LoVo (cell line): ENCODE results near the gene RFX7.
"Not testable (repeated sequence)": the region's sequence is repeated elsewhere in the genome, so short reads cannot be mapped to it uniquely, and the experiment has no call there.

Experiments used
- DNase-seq: peaks from one replicate; pipeline ENCODE4 v3.0.0-alpha.2; 2016; ENCODE audit warnings: low spot score

RFX7 gene

DNA sequence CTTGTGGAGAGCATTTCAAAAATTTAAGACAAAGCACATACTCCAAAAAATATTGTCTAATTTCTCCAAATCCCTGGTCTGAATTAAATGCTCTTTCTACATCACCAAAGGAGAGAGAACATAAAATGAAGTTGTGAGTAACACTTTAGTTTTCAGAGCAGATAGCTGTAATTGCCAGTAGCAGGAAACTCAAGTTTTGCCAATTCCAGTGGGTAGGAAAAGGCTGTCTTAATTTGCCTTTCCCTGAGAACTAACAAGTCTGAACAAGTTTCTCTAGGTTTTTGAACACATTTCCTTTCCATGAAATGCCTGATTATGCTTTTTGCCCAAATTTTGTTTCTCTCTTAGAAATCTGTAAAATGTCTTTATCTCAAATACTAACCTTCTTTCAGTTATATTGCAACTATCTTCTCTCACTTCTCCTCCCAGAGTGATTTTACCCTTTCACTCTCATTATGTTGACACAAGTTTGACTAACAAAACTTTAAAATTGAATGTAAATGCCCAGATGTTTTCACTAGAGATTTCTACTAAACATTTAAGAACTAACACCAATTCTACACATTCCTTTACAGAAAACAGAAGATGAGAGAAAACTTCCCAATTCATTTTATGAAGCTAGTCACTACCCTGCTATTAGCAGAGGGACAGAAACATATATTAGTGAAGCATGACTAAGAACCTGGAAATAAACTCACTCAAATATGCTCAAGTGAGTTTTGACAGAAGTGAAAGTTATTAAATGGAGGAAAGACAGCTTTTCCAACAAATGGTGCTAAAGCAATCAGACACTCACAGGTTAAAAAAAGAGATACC, 38.4 kb downstream of the RFX7 start:
- no peak for DNase-seq

DNA sequence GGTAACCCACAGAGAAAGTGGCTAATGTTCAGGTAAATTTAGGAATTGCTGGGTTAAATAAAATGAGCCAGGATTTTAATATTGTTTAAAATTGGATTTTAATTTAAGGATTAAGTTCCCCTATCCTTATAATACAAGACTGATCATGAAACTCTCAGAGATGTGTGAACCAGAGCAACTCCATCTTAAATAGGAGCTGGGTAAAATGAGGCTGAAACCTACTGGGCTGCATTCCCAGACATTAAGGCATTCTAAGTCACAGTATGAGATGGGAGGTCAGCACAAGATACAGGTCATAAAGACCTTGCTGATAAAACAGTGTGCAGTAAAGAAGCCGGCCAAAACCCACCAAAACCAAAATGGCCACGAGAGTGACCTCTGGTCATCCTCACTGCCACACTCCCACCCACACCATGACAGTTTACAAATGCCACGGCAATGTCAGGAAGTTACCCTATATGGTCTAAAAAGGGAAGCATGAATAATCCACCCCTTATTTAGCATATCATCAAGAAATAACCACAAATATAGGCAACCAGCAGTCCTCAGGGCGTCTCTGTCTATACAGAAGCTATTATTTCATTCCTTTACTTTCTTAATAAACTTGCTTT, 40.3 kb downstream of the RFX7 start:
- not testable (repeated sequence) for DNase-seq

DNA sequence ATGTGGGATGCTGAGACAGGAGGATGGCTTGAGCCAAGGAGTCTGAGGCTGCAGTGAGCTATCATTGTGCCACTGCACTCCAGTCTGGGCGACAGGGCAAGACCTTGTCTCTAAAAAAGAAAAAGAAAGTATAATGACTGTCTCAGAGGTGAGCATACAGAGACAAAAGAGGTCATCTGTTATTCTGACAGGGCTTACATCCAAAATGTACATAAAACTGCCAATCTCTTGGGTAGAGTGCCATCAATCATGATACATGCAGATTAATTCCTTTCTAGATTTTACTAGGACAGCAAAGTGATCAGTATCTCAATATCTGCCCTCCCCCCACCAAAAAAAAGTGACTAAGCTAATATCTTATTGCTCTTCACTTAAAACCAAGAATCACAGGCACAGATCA, 41.0 kb downstream of the RFX7 start:
- DNase-seq: no peak

DNA sequence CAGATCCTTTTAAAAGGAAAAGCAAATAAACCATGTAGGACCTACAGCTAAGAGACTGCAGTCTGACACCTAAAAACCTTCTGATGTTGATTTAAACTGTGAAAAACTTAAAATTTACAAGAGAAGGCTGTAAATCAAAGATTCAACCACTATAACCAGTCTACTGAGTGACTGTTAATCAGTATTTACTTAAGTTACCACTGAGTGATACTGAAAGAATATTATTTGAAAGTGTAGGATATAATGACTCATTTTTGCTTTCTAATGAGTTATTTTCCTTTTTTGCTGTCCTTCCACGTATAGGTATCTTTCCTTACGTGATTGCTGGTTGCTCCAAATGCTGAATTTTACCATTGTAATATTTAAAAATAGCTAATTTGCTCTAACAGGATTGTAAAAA, 44.6 kb downstream of the RFX7 start:
- no peak for DNase-seq

- no peak for DNase-seq
These were observed 49.6 kb downstream of the RFX7 start for GRCh38 chr15:56194035-56194434.

DNA sequence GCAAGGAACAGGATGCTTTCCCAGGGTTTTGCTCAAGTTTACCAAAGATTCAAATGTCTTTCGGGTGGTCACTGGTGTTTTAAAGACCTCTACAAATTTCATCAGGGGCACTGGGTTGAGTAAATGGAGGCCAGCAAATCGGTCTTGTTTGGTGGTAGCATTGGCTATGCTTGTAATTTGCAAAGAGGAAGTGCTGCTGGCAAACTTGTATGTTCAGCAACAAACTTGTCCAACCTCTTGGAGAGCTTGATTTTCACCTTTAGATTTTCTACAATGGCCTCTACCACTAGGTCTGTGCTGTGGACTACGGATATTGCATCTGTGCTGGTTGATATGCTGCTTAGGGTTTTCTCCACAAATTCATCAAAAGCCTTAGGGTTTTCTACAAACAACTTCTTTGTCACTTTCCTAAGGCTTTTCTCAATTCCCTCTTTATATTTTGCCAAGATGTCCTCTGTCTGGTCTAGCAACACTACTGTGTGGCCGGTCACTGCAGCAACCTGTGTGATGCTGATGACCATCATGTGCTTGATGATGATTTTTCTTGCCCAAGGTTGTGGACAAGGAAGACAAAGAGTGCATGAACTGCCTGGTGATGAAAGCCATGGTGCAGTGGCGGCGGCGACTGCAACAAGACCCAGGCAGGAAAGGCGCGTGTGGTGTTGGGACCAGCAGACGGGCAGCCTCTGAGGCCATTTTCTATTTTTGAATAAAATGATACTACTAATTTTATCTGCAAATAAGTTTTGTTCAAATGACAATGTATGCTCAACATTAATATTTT, 50.8 kb downstream of the RFX7 start:
- DNase-seq: no peak

DNA sequence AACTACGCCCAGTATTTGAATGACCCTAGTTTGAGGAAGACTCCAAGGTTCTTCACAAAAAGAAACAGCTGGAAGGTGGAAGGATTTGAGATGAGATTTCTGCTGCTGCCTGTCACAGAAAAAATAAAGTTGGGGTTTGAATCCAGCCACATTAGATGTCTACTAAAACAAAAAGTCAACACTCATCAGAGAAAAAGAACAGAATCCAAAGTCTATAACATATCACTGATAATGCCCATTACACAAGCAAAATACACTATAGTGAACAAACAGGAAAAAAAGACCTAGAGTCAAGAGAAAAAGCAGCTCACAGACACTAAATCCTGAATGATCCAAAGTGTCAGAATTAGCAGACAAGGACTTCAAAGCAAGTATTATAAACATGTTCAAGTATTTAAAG, 56.0 kb downstream of the RFX7 start:
- no peak for DNase-seq

DNA sequence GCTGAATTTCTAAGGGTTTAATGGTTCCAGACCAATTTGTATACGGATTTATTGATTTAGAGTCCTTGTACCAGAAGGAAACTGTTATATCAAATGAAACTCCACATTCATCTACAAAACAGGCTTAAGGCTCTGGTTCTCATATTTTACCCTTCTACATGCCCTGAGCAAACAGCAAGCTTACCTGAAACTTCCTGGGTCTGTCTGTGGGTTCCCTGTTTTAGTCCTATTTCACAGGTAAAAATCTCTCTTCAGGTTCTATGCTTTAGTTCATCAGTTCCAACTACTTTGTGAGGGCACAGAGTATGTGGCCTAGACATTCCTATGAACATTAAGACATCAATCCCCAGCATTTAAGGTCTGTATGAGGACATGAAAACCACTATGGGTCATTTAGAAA, 57.7 kb downstream of the RFX7 start:
- DNase-seq: no peak

DNA sequence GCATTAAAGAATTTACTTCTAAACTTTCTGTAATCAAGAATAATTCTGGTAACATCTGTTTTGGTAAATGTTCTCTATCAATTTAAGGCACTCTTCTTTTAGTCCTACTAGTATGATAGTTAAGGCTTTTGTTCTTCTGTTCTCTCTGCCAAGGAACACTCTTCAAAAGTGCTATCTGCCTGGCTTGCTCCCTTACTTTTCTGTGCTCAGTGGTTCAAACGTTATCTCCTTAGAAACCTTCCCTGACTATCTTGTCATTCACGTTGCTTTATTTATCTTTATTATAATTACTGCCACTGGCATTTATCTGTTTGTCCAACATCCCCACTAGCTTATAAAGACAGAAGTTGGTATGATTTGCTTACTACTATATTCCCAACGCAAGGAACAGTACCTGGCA, 59.2 kb downstream of the RFX7 start:
- no peak for DNase-seq

DNA sequence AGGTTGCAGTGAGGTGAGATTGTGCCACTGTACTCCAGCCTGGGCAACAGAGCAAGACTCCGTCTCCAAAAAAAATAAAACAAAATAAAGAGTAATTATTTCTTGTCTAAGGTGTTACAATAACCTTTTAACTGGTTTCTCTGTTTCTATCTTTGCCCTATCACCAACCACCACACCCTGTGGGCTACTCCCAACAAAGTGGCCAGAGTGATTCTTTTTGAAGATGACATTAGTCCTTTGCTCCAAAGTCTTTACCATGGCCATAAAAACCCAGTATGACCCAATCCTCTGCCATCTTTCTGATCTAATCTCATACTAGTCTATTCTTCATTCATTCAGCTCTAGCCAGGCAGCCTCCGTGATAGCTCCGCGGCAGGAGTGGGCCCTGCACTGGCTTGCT, 62.8 kb downstream of the RFX7 start:
- DNase-seq: no peak

- DNase-seq: no peak
These were observed 66.7 kb downstream of the RFX7 start for GRCh38 chr15:56176996-56177395.

- no peak for DNase-seq
These were observed 67.9 kb downstream of the RFX7 start for GRCh38 chr15:56175788-56176187.

GRCh38 chr15:56174649-56175048, 69.0 kb downstream of the RFX7 start:
- DNase-seq: no peak

GRCh38 chr15:56168394-56168793, 75.3 kb downstream of the RFX7 start:
- DNase-seq: no peak

GRCh38 chr15:56165234-56165633, 78.4 kb downstream of the RFX7 start:
- DNase-seq: no peak

- DNase-seq: no peak
These were observed 82.7 kb downstream of the RFX7 start for GRCh38 chr15:56160966-56161365.

DNA sequence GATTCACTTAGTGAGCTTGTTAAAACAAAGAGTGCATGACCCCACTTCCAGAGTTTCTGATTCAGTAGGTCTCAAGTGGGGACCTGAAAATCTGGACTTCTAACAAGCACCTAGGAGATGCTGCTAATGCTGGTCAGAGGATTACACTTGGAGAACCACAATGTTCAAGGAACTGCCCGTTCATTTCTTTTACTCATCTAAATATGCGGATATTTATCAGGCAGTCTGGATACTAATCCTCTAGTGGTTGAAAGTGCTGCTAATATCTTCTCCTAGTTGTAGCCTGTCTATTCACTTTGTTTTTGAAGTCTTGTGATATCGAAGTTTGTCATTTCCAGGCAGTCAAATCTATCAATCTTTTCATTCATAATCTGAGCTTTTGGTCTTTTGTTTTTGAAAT, 86.8 kb downstream of the RFX7 start:
- no peak for DNase-seq

DNA sequence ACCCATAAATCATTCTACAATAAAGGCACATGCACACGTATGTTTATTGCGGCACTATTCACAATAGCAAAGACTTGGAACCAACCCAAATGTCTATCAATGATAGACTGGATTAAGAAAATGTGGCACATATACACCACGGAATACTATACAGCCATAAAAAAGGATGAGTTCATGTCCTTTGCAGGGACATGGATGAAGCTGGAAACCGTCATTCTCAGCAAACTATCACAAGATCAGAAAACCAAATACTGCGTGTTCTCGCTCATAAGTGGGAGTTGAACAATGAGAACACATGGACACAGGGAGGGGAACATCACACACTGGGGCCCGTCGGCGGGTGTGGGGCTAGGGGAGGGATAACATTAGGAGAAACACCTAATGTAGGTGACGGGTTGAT, 88.4 kb downstream of the RFX7 start:
- DNase-seq: not testable (repeated sequence)

DNA sequence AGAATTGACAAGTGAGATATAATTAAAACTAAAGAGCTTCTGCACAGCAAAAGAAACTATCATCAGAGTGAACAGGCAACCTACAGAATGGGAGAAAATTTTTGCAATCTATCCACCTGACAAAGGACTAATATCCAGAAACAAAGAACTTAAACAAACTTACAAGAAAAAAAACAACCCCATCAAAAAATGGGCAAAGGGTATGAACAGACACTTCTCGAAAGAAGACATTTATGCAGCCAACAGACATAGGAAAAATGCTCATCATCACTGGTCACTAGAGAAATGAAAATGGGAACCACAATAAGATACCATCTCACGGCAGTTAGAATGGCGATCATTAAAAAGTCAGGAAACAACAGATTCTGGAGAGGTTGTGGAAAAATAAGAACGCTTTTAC, 88.9 kb downstream of the RFX7 start:
- not testable (repeated sequence) for DNase-seq

GRCh38 chr15:56150204-56150603, 93.5 kb downstream of the RFX7 start:
- DNase-seq: no peak

- no peak for DNase-seq
These were observed 95.6 kb downstream of the RFX7 start for GRCh38 chr15:56148064-56148463.

DNA sequence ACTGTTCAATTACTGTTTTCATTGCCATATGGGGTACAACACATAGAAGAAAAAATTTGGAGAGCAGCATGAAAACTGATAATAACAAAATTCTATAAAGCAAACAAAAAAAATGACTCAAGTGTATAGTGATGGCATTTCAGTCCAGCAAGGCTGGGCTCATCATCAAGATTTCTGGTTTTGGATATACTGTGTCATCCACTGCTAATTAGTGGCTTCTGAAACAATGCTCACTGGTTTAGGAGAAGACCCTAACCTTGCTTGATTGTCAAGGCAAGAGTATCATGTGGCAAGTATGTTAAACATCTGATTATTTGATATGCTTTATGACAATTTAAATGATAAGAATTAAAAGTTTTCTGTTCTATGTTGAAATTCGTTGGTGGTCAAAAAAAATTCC, 96.9 kb downstream of the RFX7 start:
- no peak for DNase-seq

DNA sequence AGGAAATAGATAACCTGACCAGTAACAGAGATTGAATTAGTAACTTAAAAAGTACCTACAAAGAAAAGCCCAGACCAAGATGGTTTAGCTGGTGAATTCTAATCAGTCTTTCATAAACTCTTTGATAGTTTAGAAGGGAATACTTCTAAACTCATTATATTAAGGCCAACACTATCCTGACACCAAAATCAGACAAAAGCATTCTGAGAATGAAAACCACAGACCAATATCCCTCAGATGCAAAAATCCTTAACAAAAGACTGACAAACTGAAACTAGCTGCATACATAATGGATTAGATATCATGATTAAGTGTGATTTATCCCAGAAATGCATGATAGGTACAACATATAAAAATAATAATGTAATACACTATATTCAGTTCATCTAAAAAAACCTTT, 115.6 kb downstream of the RFX7 start:
- no peak for DNase-seq
